Activated naive CD8-positive, alpha-beta T cell treated with anti-CD3 and anti-CD28 coated beads for 36 hours (primary cell): ENCODE data around the gene C17orf100. TPM values are rescaled to one million over a fixed set of nuclear protein-coding genes. Genes with fewer than 3 reads are reported as not detected.
"Not testable (repeated sequence)": the region's sequence is repeated elsewhere in the genome, so short reads cannot be mapped to it uniquely, and the experiment has no call there.

Experiments
- DNase-seq: peaks from one replicate; pipeline ENCODE4 v3.0.0; 2021
- H3K27ac Mint-ChIP-seq: one replicate; pipeline ENCODE4 v1.8.0; 2022; ENCODE audit warnings: mild to moderate bottlenecking, moderate library complexity, mixed read lengths
- H3K27me3 Mint-ChIP-seq: one replicate; pipeline ENCODE4 v1.8.0; 2022; ENCODE audit warnings: mild to moderate bottlenecking, mixed read lengths
- H3K36me3 Mint-ChIP-seq: one replicate; pipeline ENCODE4 v1.8.0; 2021; ENCODE audit warnings: mild to moderate bottlenecking, mixed read lengths
- H3K4me1 Mint-ChIP-seq: one replicate; pipeline ENCODE4 v1.8.0; 2021; ENCODE audit warnings: mixed read lengths
- H3K4me3 Mint-ChIP-seq: one replicate; pipeline ENCODE4 v1.8.0; 2022; ENCODE audit warnings: mild to moderate bottlenecking, moderate library complexity, mixed read lengths
- H3K9me3 Mint-ChIP-seq: one replicate; pipeline ENCODE4 v1.8.0; 2022; ENCODE audit warnings: mixed read lengths
- total RNA-seq, 2 experiments: library from RNA; stranded (reverse); gene quantifications; one replicate each; pipeline ENCODE4 v1.2.3, GENCODE V29; 2021

C17orf100 gene
- total RNA-seq, 2 experiments from 2014 or later, result 1.4 to 1.8 TPM

DNA sequence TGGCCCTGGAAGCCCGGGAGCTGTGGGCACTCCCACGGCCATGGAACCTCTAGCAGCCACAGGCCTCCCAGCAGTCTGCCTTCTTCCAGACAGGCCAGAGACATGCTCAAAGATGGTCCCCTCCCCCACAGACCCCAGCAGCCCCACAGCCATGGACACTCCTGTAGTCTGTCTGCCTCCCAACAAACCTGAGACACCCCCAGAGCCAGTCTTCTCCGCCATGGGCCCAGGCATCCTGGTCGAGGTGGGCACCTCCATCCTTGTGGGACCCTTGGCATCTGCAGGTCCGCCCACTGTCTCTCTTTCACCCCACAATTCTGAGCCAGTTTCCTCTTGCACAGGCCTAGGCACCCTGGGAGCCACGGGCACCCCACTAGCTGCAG lies 14.1 kb upstream of the C17orf100 start:
- Mint-ChIP-seq H3K4me3 (no peak overlapping the region), H3K36me3 (peaks cover 28% of the 10 kb centered on the region), H3K27ac (no peak overlapping the region), H3K9me3 (no peaks in the 10 kb centered on the region), H3K4me1 (peaks cover 25% of the 10 kb centered on the region), H3K27me3 (no peaks in the 10 kb centered on the region)
- DNase-seq, result no peak

DNA sequence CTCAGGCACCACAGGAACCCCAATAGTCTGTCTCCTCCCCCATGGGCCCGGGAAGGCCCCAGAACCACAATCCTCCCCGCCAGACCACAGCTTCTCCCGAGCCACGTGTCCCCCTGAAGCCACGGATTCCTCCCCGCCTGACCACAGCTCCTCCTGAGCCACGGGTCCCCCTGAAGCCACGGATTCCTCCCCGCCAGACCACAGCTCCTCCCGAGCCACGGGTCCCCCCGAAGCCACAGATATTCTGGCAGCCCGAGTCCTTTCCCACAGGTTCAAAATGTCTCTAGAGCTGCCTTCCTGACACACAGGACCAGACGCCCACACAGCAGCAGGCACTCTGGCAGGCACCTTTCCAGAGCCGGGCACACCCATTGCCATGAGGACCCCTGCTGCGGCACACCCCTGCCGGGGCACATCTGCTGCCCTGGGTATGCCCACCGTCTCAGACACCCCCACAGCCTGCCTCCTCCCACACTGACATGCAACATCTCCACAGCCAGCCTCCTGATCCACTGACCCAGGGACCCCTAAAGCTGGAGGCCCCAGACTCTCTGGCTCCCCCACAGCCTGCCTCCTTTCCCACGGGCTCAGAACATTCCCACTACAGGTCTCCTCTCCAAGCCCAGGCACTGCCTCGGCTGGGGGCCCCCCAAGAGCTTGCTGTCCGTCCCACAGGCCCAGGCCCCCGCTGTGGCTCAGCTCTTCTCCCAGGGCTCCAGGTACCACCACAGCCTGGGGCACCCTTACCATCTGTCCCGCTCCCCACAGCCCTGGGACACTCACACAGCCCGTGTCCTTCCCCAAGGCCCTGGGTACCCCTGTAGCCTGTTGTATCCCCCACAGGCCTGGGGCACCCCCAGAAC lies 13.3 kb upstream of the C17orf100 start:
- Mint-ChIP-seq H3K27ac (no peak overlapping the region), H3K9me3 (no peaks in the 10 kb centered on the region), H3K4me1 (peaks cover 33% of the 10 kb centered on the region), H3K27me3 (no peaks in the 10 kb centered on the region), H3K36me3 (peaks cover 29% of the 10 kb centered on the region), H3K4me3 (peak overlapping the region; percentile 95)
- DNase-seq, result peak; percentile 8

DNA sequence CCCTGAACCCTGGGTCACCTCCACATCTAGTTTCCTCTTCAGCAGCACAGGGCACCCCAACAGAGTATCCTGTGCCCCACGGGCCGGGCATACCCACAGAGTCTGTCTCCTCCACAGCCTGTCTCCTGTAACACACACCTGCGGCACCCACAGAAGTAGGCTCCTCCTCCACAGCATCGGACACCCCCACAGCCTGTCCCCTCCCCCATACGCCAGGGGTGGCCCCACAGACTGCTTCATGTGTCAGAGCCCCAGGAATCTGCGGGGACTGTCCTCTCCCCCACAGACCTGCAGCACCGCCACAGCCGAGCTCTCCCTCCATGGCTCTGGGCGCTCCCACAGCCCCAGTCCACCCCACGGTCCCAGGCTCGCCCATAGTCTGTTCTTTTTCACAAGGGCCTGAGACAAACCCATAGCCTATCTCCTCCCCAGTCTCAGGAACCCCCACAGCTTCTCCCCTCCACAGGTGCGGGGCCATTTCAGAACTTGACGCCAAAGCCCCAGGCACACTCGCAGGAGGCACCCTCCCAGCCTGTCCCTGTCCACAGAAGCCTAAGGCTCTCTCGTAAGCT lies 12.5 kb upstream of the C17orf100 start:
- peaks cover 30% of the 10 kb centered on the region for H3K36me3 Mint-ChIP-seq
- H3K27me3 Mint-ChIP-seq, result no peaks in the 10 kb centered on the region
- peak overlapping the region; percentile 99 for H3K27ac Mint-ChIP-seq
- DNase-seq, result peak; percentile 17
- H3K4me3 Mint-ChIP-seq, result peak overlapping the region; percentile 95
- peaks cover 37% of the 10 kb centered on the region for H3K4me1 Mint-ChIP-seq
- H3K9me3 Mint-ChIP-seq, result no peaks in the 10 kb centered on the region

DNA sequence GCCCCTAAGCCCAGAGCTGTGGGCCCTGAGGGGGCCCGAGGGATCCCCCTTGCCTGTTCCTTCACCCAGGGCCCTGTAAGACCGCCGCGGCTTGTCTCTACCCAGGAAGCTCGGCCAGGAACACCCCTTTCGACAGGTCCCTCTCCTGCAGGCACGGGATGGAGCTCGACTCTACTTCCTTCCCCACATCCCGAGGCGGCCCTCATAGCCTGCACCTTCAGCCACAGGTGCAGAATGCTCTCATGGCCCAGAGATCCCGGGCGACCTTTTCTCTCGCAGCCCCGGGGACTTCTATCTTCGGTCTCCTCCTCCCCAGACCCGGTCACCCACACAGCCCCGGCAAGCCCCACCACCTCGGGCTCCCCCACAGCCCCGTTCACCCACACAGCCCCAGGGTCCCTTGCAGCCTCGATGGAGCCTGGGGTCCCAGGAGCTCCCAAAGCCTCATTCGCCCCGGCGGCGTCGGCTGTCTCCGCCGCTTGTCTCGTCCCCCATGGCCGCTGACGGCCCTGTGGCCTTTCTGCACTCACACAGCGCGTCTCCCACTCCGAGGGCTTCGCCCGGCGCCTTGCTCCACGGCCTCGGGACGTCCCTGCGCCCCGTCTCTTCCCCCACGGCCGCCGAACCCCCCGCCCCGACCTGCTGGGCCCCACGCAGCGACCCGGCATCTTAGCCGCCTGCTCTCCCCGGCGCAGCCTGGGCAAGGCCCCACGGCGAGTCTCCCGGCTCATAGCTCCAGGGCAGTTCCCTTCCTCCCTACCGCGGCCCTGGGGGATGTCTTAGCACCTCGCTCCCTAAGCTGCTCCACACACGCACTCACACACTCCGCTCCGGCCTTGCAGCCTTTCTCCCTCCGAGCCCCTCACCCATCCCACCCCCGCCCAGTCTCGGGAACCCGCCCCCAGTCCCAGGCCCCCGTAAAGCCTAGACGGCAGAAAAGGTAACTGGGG lies 11.7 kb upstream of the C17orf100 start:
- H3K4me1 Mint-ChIP-seq, result peaks cover 45% of the 10 kb centered on the region
- no peaks in the 10 kb centered on the region for H3K9me3 Mint-ChIP-seq
- H3K27me3 Mint-ChIP-seq, result no peaks in the 10 kb centered on the region
- DNase-seq, result peak; percentile 38
- H3K4me3 Mint-ChIP-seq, result peak overlapping the region; percentile 95
- H3K36me3 Mint-ChIP-seq, result peaks cover 32% of the 10 kb centered on the region
- H3K27ac Mint-ChIP-seq, result peak overlapping the region; percentile 99

DNA sequence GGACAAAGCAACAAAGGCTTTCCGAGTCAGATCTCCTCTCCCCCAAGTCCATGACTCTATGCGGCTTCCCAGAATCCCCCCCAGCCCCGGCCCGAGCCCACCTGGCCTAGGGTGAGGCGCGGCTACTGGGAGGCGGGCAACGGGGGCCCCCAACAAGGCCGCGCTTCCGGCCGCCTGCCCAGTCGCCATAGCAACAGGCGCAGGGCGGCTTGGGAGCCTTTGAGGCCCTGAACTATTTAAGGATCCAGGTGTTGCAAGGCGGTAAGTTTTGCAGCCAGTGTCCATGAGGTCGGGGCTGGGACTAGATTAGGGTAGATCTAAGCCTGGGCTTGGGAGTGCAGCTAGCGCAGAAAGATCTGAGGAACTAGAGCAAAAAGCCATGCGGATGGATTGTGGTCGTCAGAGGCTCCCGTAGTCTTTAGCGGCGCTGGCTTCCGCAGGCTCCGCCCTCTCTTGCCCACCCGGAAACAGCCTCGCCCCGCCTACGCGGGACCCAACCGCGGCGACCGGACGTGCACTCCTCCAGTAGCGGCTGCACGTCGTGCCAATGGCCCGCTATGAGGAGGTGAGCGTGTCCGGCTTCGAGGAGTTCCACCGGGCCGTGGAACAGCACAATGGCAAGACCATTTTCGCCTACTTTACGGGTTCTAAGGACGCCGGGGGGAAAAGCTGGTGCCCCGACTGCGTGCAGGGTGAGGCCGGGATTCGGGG lies 10.9 kb upstream of the C17orf100 start, which contains the start of the genes KIAA0753 and TXNDC17:
KIAA0753 (minus strand) TSS at position 176 of the 711 bp plus-strand sequence. CDS start 5,608 bp downstream, outside the sequence.
TXNDC17 (plus strand) TSS at position 525 of the 711 bp plus-strand sequence; CDS start at position 548, 23 bp downstream.
- Mint-ChIP-seq H3K4me1 (peaks cover 49% of the 10 kb centered on the region), H3K27me3 (no peaks in the 10 kb centered on the region), H3K4me3 (peak within 1 kb of the TSS; percentile 95), H3K36me3 (peaks cover 36% of the 10 kb centered on the region), H3K27ac (peak within 1 kb of the TSS; percentile 99), H3K9me3 (no peaks in the 10 kb centered on the region)
- DNase-seq, result peak; percentile 96

DNA sequence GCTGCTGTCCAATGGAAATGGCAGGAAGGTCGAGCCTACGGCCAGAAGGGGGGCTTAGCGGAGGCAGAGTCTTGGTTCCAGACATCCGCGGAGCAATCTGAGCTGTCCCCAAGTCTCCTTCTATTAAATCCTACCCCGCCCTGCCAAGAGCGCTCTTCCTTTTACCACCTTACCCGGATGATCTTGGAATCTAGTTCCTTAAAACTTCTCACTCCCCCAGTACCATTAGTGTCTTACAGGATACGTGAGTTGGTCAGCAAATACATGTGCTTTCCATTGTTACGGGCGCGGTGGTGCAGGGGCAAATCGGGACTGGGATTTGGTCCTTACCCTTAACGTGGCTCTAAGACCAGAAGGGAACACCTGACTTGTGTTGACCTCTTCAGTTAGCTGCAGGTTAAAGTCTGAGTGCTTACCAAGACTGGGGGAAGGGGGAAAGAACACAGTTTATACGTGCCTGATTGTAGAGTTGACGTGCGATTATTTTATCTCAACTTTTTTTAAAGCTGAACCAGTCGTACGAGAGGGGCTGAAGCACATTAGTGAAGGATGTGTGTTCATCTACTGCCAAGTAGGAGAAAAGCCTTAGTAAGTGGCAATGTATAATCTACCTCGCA lies 10.2 kb upstream of the C17orf100 start:
- Mint-ChIP-seq H3K36me3 (peaks cover 42% of the 10 kb centered on the region), H3K4me1 (peaks cover 54% of the 10 kb centered on the region), H3K27me3 (no peaks in the 10 kb centered on the region), H3K9me3 (no peaks in the 10 kb centered on the region), H3K27ac (peak overlapping the region; percentile 99), H3K4me3 (peak overlapping the region; percentile 95)
- no peak for DNase-seq

DNA sequence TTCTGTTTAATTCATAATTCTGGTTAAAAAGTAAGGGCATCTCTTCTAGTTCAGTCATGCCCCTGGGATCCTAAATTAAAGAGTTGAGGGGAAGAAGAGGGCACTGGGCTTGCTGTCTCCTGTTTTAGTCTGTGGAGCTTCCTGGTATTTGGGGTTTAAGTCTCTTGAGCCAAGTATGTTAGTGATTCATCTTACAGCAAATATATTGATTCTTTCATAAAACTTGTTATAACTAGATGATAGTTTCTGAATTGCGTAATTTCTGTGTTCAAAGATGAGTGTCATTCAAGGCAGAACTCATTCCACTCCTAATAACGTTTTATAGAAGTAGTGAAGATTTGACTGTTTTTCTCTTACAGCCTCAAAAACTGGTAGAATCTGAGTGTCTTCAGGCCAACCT lies 9.0 kb upstream of the C17orf100 start:
- Mint-ChIP-seq H3K4me3 (peak overlapping the region; percentile 95), H3K27ac (peak overlapping the region; percentile 64), H3K27me3 (no peaks in the 10 kb centered on the region), H3K36me3 (peaks cover 44% of the 10 kb centered on the region), H3K9me3 (no peaks in the 10 kb centered on the region), H3K4me1 (peaks cover 60% of the 10 kb centered on the region)
- no peak for DNase-seq

DNA sequence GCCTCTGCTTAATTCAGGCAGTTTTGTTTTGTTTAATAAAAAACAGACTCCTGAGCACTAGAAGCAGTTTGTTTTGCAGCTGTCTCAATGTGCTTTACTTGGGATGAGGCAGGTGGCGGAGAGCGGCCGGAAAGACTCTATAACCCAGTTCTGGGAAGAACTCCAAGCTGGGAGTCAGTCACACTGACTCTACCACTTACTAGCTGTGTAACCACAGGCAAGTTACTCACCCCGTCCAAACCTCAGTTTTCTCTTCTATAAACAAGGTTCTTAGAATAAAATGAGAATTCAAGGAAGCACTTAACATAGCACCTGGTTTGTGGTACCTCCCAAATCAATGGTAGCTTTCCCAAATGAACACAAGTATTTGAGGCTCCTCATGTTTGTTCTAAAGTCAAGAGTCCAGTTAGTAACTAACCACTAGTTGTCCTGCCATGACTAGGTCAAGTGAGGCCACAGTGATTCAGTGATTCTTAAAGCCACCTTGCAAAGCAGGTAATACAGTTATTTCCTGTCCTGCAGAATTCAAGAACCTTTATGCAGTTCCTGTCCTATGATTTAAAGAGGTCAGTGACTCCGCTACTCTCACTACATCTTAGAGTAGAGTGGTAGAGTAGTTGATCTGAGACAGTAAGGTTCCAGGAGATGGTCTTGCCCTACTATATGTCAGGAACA lies 8.0 kb upstream of the C17orf100 start:
- no peak overlapping the region for H3K4me3 Mint-ChIP-seq
- H3K27me3 Mint-ChIP-seq, result no peaks in the 10 kb centered on the region
- H3K27ac Mint-ChIP-seq, result peak overlapping the region; percentile 38
- no peak for DNase-seq
- H3K9me3 Mint-ChIP-seq, result no peaks in the 10 kb centered on the region
- peaks cover 63% of the 10 kb centered on the region for H3K4me1 Mint-ChIP-seq
- peaks cover 44% of the 10 kb centered on the region for H3K36me3 Mint-ChIP-seq

DNA sequence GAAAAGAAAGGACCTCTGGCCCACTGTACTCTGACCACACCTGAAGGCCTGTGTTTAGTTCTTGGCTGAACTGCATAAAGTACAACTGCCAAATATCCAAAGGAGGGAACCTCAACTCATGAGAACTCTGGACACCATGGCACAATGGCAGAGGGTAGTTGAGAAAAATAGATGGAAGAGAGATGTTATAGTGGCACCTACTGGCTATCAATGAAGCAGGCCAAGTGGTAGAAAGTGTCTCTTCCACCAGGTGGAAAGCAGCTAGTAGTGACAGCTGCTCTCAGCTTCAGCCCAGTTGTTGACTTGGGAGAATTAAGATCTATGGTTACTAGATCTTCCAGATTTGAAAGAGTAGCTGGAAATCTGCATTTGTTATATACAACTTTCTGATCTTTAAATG lies 3.4 kb upstream of the C17orf100 start:
- DNase-seq, result no peak
- Mint-ChIP-seq H3K9me3 (no peaks in the 10 kb centered on the region), H3K27ac (peak overlapping the region; percentile 39), H3K36me3 (peaks cover 33% of the 10 kb centered on the region), H3K27me3 (no peaks in the 10 kb centered on the region), H3K4me1 (peaks cover 62% of the 10 kb centered on the region), H3K4me3 (no peak overlapping the region)

DNA sequence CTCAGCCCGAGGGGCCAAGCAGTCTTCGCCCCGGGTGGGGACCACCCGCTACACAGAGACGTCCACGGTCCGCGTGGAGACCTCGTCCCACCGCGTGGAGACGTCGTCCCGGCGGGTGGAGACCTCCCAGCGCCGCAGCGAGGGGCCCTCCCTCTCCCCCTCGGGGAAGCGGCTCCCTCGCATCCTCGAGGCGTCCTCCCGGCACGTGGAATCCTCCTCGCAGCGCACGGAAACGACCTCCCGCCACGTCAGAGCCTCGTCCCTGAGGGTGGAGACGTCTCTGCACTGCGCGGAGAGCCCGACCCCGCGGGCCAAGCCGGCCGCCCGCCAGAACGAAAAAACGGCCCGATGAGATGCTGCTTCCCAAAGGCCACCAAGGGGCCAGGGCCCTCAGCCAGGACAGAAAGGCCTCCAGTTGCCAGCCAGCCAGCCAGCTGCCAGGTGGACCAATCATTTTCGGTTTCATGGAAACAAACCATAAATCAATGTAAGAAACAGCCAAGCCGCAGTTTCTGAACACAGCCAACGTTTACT lies 424 bp downstream of the C17orf100 start:
- H3K9me3 Mint-ChIP-seq, result no peaks in the 10 kb centered on the region
- H3K36me3 Mint-ChIP-seq, result peaks cover 15% of the 10 kb centered on the region
- peaks cover 8% of the 10 kb centered on the region for H3K27me3 Mint-ChIP-seq
- peaks cover 49% of the 10 kb centered on the region for H3K4me1 Mint-ChIP-seq
- H3K4me3 Mint-ChIP-seq, result peak overlapping the region; percentile 96
- no peak overlapping the region for H3K27ac Mint-ChIP-seq
- DNase-seq, result peak; percentile 40

DNA sequence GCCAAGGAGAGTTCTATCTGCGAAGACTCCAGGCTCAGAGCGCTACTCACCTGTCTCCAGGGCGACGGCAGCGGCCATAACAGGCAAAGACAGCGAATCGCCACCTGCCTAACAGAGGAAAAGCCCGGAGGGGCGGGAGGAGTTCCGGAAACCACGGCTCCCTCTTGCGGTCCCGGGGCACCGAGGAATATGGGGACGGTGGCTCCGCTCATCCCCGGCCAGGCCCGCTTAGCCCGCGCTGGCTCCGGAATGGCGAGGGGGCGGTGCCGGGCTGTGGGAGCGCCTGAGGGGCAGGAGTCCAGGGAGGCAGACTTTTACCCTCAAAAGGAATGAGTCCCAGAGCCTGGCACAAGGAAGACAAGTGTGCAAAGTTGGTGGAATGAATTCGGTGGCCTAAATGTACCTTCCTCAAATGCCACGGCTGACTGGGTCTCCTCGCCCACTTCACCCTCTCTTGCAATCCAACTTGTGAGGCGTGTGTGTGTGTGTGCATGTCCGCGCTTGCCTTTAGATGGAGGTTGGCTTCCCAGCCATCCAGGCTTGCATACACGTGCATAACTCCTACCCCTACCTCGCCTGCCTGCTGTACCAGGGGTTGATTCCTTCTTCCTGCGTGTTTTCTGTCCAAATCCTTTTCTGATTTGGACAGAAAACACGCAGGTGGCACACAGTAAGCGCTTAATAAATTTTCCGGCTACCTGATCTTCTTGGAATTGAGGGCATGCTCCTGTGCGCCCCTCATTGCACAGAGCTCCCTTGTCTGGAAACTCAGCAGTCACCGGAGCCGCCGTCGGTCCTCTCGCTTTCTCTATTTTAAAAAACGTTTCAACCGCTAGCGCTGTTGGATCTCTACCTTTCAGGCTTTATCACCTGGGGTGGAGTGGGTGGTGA lies 3.5 kb downstream of the C17orf100 start:
- Mint-ChIP-seq H3K27me3 (peaks cover 8% of the 10 kb centered on the region), H3K27ac (no peak overlapping the region), H3K4me1 (peaks cover 37% of the 10 kb centered on the region), H3K4me3 (peak overlapping the region; percentile 78), H3K36me3 (peaks cover 15% of the 10 kb centered on the region), H3K9me3 (no peaks in the 10 kb centered on the region)
- DNase-seq, result no peak

DNA sequence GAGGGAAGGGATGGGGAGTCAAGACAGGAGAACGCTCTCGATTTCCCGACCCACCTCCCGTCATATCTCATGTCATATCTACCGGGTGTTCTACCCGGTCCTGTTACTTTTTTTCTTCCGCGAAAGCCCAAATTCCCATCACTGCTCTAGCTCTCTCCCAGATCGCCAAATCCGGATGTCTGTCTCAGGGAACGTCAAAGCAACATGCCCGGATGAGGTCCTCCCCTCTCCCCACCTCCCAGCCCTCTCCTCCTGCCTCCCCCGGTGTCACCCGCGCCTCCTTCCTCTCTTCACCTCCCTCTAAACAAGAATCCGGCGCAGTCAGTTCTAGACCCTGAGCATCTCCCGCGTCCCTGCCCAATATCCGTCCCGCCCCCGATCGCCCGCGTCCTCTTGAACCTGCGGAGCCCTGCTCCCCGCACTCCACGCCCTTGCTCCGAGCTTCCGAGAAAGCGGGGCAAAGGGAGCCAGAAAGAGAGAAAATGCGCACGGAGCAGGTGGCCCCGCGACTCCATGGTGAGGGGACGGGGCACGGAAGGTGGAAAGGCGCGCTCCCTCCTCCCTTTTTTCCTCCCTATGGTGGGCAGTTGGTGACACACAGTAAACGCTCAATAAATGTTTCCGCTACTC lies 4.3 kb downstream of the C17orf100 start:
- not testable (repeated sequence) for DNase-seq, H3K9me3 Mint-ChIP-seq

More for the DNA sequence above, 4.3 kb downstream of the C17orf100 start:
- not testable (repeated sequence) for H3K27ac Mint-ChIP-seq, H3K27me3 Mint-ChIP-seq
- Mint-ChIP-seq H3K36me3 (peaks cover 13% of the 10 kb centered on the region), H3K4me1 (peaks cover 43% of the 10 kb centered on the region), H3K4me3 (peak overlapping the region; percentile 78)
